Caki2 (cell line): Measurements from ENCODE around the gene SLC26A11. TPM values are rescaled to one million over a fixed set of nuclear protein-coding genes. Genes with fewer than 3 reads are reported as not detected.

Experiments used
- DNase-seq: peaks from one replicate; pipeline ENCODE4 v3.0.0-alpha.2; 2015; ENCODE audit warnings: low read depth
- in situ Hi-C: cut with HindIII; loops from 2 replicates; pipeline ENCODE4 v1.10.0; 2016; ENCODE audit warnings: low sequenced_read_pairs, low pct_unique_long_range_greater_than_20kb, mixed read lengths
- total RNA-seq: library from RNA; depleted of rRNA; stranded (reverse); fragments of >200 nt; shearing (Covaris generic); gene quantifications from 2 replicates; pipeline ENCODE4 v1.2.3, GENCODE V29; 2014; ENCODE audit warnings: low replicate concordance; rRNA removed

Gene SLC26A11
- total RNA-seq: 26.6 and 31.1 TPM in 2 replicates

DNA sequence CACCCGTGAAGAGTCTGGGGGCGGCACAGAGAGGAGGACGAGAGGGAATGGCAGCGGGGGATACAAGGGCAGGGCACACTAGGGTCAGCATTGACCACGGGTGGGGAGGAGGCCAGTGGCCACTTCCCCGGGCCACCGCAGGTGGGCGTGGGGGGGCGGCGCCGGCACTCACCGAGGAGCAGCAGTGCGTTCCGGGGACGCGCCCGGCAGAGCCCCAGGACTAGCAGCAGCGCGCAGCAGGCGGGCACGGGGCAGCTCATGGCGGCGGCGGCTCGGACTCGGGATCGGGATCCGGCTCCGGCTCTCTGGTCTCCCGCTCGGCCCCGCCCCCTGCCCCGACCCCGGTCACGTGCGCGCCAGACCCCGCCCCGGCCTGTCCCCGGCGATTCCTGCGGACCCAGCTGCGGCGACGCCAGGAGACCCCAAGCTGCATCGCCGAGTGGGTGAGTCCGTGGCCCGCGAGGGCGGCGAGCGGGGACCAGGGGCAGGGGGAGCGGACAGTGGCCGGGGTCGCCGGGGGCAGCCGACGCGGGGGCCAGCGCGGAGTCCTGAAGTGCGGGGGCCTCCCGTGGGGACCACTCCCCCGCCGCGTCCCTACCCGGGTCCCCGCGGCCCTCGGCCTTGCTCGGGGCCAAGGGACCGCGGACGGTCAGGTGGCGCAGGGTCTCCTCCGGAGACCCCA lies at the start of gene SLC26A11, which contains the start of gene SGSH:
SLC26A11 (plus strand) TSS at position 374 of the 682 bp plus-strand sequence. CDS start 1,134 bp downstream, outside the sequence.
SGSH (minus strand) TSS at position 280 of the 682 bp plus-strand sequence; CDS start at position 260, 20 bp downstream.
- DNase-seq: peak; percentile 39
- in situ Hi-C loops: no loop called here

DNA sequence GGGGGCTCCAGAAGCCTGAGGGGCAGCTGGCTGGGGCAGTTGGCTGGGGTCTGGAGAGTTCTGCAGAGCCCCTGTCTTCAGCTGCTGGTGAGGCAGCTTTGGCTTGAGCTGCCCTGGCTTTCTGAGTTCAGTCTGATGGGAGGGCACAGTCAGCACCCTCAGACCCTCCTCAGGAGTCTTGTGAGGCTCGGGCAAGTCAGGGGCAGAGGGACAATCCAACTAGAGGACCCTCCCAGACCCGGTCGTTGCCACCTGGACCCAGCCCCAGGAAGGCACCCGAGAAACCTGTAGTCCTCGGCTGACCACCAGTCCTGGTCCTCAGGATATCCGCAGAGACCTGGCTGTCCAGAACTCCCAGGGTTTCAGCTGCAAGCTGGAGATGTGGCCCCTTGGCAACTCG lies 48.5 kb upstream of the SLC26A11 start:
- in situ Hi-C loops: no loop called here

DNA sequence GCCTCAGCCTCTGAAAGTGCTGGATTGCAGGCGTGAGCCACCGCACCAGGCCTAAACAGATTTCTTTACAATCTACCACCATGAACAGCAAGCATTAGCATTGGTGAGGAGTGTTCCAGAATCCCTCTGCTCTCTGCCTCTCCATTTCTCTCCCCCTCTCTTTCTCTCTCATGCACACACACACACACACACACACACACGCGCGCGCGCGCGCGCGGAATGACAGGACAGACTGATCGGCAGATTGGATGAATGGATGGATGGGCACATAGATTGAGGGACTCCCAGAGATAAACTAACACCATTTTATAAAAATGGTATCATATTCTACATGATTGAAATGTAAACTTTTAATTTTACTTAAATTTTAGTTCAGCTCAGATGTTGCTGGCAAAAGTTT lies 47.1 kb upstream of the SLC26A11 start:
- in situ Hi-C loops: no loop called here
- DNase-seq: no peak

More for the DNA sequence above, 48.5 kb upstream of the SLC26A11 start:
- no peak for DNase-seq

DNA sequence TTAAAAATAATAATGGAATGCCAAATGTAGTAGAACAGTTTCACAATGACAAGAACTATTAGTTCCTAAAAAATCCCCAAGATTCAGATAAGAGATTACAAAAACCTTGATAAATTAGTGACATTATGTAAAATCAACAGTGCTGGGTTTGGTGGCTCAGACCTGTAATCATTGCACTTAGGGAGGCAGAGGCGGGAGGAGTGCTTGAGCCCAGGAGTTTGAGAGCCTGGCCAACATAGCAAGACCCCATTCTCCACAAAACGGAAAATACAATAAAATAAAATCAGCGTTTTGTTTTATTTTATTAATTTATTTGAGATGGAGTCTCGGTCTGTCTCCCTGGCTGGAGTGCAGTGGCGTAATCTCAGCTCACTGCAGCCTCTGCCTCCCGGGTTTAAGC lies 46.3 kb upstream of the SLC26A11 start:
- in situ Hi-C loops: no loop called here
- no peak for DNase-seq

DNA sequence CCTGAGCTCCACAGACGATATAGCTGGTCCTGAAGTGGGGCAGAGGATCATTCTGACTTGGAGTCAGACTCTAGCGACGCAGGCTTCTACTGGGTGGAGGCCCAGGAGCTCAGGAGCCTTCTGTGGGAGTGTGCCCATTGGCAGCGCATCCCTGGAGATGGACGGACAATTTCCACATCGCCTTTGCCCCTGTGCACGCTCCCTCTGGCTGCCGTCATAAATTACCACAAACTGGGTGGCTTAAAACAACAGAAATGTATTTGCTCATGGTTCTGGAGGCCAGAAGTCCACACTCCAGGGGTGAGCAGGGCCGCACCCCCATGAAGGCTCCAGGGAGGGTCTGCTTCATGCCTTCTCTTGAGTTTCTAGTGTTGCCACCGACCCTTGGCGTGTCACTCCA lies 43.5 kb upstream of the SLC26A11 start:
- in situ Hi-C loops: no loop called here
- no peak for DNase-seq

DNA sequence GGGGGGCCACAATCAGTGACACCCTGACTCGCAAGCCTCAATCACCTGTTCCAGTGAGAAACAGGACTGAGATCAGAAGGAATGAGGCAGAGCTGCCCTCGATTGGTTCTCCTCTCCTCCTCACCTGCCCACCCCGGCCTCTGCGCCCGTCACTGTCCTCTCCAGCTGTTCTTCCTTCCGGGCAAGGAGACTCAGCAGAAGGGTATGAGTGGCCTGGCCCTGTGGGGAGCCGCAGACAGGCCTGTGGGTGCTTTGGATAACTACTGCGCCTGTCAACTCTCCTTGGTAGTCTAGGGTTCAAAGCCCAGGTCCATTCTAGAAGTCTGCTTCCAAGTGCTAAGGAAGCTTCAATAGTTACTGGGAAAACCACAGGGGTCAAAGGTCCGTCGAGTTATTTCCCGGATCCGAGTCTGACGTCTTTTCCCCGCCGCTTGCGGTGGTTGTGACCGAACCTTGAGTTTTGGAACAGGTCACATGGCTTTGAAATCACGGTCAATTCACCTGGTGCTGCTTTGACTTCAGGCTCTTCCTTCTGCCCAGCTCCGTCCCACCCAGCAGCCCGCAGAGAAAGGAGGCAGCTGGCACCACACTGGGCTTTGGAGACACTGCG lies 42.1 kb upstream of the SLC26A11 start:
- in situ Hi-C loops: no loop called here
- DNase-seq: no peak

DNA sequence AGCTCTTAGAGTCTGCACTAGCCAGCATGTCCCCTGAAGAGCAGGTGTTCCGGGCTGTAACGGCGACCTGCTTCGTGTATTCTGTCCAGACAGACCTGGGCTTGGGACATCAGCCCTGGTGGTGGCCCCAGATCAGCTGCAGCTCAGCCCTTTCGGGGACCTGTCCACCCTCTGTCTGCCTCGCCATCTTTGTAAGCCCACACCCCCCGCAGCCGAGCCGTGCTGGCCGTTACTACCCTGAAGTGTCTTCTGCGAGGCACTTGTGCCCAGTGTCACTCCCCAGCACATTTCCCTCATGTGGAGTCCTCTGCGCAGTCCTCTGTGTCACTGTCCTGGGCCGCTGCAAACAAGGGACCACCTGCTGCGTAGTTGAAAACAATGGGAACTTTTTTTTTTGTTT lies 40.0 kb upstream of the SLC26A11 start:
- in situ Hi-C loops: no loop called here
- no peak for DNase-seq

DNA sequence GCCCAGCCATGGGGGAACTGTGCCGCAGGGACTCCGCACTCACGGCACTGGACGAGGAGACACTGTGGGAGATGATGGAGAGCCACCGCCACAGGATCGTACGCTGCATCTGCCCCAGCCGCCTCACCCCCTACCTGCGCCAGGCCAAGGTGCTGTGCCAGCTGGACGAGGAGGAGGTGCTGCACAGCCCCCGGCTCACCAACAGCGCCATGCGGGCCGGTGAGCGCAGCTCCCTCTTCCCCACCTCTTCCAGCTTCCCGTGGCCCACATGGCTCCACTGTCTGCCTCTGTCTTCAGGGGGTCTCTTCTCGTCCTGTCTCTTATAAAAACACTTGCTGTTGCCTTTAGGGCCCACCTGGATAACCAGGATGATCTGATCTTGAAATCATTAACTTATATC lies 38.8 kb upstream of the SLC26A11 start:
- in situ Hi-C loops: no loop called here
- no peak for DNase-seq

DNA sequence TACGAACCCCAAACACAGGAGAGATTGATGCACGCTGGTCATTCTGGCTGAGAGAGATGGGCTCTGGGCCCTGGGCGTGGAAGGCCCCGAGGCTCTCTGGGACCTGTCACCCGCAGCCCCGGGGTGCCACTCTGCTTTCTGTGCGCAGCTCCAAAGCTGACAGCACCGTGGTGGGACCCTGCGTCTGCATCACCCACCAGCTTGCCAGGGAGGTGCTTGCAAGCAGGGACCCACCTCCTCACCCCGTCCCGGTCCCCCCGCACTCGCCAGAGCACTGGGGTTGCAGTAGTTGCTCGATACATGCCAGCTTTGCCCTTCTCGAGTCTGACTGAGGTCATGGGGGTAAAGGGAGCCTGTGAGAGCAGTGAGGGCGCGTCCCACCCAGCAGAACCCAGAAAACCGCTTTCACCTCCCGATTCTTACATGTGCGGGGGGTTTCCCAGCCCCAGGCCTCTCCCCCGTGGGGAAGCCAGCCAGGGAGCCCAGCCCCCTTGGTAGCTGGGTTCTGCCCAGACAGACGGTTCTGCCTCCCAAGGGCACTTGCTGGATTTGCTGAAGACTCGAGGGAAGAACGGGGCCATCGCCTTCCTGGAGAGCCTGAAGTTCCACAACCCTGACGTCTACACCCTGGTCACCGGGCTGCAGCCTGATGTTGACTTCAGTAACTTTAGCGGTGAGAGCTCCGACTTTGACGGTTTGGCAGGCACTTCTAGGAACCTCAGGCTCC lies 37.9 kb upstream of the SLC26A11 start:
- in situ Hi-C loops: no loop called here
- DNase-seq: no peak

DNA sequence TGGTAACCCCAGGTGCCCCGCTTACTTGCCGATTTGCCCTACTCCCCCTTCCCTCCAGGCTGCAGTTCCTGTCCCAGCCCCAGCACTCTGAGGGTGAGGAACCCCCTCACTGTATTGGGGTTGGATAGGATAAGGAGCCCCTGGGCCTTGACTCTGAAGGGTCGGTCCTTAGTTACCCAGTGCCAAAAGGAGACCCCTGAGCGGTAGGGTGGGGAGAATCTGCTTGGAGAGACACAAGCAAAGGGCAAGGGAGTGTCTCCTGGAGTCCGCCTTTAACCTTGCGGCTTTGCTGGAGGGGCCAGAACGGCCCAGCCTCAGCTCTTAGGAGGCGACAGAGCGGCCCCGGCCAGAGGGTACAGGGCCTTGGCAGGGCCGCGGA lies 37.4 kb upstream of the SLC26A11 start:
- in situ Hi-C loops: no loop called here
- DNase-seq: no peak

DNA sequence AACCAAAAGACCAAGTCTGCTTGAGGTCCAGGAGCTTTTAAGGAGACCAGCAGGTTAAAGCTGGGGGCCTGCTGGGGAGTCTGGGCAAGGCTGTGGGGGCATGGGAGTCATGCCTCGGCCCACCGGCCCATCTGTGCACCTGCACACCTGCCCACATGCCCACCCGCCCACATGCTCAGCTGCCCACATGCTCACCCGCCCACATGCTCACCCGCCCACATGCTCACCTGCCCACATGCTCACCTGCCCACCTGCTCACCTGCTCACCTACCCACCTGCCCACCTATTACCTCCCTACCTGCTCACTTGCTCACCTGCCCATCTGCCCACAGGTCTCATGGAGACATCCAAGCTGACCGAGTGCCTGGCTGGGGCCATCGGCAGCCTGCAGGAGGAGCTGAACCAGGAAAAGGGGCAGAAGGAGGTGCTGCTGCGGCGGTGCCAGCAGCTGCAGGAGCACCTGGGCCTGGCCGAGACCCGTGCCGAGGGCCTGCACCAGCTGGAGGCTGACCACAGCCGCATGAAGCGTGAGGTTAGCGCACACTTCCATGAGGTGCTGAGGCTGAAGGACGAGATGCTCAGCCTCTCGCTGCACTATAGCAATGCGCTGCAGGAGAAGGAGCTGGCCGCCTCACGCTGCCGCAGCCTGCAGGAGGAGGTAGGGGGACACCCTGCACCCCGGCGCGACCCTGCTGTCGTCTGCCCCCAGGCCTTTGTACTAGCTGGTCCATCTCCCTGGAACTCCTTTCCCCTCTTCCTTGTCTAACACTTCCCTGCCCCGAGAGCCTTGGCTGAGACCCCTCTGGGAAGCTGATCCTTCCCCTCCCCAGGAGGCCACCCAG lies 36.4 kb upstream of the SLC26A11 start:
- in situ Hi-C loops: no loop called here
- DNase-seq: no peak

DNA sequence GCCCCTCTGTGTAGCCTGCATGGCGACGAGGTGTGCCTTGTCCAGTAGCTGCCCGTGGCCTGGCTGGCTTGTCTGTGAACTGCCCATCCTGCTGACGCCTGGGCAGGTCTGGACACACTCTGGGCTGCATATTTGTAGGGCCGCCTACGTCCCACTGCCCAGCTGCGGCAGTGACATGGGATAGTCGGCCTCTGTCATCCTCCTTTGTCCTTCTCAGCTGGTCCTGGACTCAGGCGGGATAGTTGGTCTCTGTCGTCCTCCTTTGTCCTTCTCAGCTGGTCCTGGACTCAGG lies 35.9 kb upstream of the SLC26A11 start:
- in situ Hi-C loops: no loop called here
- DNase-seq: no peak

DNA sequence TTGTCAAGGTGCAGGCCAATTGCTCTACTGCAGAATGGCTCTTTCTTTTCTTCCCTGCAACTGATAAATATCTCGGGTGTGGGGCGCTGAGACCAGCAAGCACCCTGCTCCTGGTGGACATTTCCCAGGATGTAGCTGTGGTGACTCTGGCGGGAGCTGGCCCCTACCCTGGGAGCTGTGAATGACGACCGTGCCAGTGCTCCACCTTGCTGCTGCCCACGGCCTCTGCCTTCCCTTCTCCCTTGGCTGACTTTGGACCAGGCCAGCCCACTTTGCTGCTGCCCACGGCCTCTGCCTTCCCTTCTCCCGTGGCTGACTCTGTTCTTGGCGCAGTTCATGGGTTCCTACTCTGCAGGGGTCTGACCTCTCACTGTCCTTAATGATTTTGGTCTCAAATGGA lies 34.3 kb upstream of the SLC26A11 start:
- in situ Hi-C loops: no loop called here
- DNase-seq: no peak

DNA sequence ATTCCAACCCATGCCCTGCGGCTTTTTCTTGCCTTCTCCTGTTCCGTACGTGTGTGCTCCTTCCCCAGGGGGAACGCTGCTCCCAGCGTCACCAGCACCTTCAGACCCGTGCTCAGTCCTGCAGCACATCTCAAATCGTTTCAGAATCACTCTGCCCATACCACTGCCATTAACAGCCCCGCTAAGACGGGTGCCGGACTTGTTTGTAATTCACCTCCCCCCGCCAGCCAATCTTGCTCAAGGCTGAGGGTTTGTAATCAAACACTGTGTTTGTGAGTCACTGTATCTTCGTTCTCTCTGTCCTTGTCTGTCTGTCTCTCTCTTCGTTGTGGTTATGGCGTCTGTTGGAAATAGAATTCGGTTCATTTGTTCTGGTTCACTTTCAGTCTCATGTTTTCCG lies 33.1 kb upstream of the SLC26A11 start:
- DNase-seq: no peak
- in situ Hi-C loops: no loop called here

DNA sequence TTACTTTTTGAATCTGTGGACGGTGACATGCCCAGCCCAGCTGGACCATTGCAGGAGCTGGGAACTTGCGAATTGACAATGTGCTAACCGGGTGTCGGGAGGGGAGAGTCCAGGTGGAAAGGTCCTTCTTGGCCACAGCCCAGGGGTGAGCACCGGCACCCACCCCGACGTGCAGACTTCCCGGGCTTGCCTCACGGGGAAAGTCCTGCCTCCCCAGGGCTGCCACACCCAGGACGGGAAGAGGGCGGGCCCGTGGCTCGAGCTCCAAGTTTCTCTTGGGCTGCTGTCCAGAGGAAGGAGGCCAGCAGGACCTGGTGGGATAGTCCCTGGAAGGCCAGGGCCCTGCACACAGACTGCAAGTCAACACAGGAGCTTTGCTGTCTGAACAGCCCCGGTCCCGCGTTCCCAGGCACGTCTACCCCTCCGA lies 32.7 kb upstream of the SLC26A11 start:
- in situ Hi-C loops: no loop called here
- no peak for DNase-seq

DNA sequence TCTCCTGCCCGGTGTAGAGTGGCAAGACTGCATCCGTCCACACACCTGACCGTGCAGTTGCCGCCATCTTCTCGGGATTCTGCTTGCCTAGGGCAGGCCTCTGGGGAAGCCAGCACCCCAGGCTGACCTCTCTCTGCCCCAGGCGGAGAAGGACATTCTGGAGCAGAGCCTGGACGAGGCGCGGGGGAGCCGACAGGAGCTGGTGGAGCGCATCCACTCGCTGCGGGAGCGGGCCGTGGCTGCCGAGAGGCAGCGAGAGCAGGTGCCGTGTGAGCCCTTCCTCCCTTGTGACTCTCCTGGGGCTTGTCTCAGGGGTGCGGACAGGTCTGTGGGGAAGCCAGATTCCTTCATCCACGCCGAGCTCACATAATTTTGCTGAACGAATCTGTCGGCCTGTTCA lies 30.6 kb upstream of the SLC26A11 start:
- in situ Hi-C loops: no loop called here

DNA sequence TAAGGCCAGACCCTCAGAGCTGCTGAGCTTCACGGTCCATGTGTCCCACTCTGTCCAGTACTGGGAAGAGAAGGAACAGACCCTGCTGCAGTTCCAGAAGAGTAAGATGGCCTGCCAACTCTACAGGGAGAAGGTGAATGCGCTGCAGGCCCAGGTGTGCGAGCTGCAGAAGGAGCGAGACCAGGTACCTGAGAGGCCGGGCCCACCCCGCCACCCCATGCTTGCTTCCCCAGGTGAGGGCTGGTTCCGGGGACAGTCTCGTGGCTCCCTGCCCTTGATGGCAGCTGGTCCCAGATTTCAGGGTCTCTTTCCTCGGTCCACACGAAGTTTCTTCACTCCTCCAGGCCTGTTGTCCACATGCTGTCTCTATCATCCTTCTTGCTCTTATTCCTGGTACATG lies 29.5 kb upstream of the SLC26A11 start:
- in situ Hi-C loops: no loop called here

More for the DNA sequence above, 30.6 kb upstream of the SLC26A11 start:
- no peak for DNase-seq

DNA sequence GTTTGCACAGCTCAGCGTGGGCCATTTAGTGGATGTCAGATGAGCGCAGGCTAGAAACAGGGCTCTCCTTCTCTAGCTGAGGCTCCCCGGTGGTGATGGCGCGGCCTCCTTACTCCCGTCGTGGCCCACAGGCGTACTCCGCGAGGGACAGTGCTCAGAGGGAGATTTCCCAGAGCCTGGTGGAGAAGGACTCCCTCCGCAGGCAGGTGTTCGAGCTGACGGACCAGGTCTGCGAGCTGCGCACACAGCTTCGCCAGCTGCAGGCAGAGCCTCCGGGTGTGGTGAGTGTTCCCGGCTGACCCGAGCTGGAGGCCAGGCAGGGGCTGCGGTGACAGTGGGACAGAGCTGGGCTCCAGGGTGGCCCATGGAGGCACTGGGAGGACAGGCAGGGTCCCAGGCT lies 29.0 kb upstream of the SLC26A11 start:
- in situ Hi-C loops: no loop called here
- DNase-seq: no peak

More for the DNA sequence above, 29.5 kb upstream of the SLC26A11 start:
- DNase-seq: no peak
